WERI-Rb-1 (cell line): ENCODE data around the gene CCS.

ENCODE experiments used
- DNase-seq: peaks from one replicate; pipeline ENCODE4 v3.0.0-alpha.2; 2020
- H3K27ac ChIP-seq: fragments of 250-450 bp; sonication (Bioruptor Pico); 2 replicates; pipeline ENCODE4 v1.5.1; 2020; ENCODE audit warnings: mild to moderate bottlenecking, moderate library complexity
- H3K27me3 ChIP-seq: fragments of 250-450 bp; sonication (Bioruptor Pico); 2 replicates; pipeline ENCODE4 v1.5.1; 2021; ENCODE audit warnings: mild to moderate bottlenecking, low read depth, moderate library complexity; ENCODE audit not compliant: insufficient read depth, severe bottlenecking
- H3K36me3 ChIP-seq: fragments of 250-450 bp; sonication (Bioruptor Pico); 2 replicates; pipeline ENCODE4 v1.5.1; 2020; ENCODE audit warnings: mild to moderate bottlenecking, moderate library complexity
- H3K4me3 ChIP-seq: 2 replicates; pipeline ENCODE4 v1.5.1; 2011; ENCODE audit warnings: low read depth, mild to moderate bottlenecking, control low read depth, low read length
- H3K9me3 ChIP-seq: fragments of 250-450 bp; sonication (Bioruptor Pico); 2 replicates; pipeline ENCODE4 v1.5.1; 2021; ENCODE audit warnings: mild to moderate bottlenecking, moderate library complexity; ENCODE audit not compliant: severe bottlenecking
- TF ChIP-seq, protein P1 (sequence below): IDR thresholded peaks from 2 replicates; pipeline ENCODE4 v1.5.1; 2011; ENCODE audit warnings: low read depth, mild to moderate bottlenecking, control low read depth, inconsistent platforms, low read length

Gene CCS

DNA sequence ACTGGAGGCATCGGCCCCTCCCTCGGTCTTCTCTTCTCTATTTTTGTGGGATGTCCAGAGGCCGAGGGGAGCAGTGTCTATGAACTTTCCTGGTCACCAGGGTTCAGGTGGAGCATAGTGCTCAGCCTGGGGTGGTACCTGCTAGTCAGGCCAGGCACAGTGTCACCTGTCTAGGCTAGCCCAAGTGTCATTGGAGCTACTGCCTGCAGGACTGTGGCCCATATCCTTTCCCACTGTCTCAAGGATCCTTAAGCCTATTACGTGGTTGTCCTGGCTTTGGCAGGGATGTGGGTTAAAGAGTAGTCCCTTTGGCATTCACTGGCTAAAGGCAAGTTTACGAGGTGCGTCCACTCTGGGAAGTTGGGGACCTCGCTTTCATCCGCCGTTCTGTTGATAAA, 32.8 kb downstream of the CCS start:
- no peak for DNase-seq
- no peaks in the 10 kb centered on the region for H3K9me3 ChIP-seq
- H3K27ac ChIP-seq, result no peak overlapping the region
- H3K4me3 ChIP-seq, result no peak overlapping the region
- H3K27me3 ChIP-seq, result no peaks in the 10 kb centered on the region
- TF ChIP-seq, protein P1, sequence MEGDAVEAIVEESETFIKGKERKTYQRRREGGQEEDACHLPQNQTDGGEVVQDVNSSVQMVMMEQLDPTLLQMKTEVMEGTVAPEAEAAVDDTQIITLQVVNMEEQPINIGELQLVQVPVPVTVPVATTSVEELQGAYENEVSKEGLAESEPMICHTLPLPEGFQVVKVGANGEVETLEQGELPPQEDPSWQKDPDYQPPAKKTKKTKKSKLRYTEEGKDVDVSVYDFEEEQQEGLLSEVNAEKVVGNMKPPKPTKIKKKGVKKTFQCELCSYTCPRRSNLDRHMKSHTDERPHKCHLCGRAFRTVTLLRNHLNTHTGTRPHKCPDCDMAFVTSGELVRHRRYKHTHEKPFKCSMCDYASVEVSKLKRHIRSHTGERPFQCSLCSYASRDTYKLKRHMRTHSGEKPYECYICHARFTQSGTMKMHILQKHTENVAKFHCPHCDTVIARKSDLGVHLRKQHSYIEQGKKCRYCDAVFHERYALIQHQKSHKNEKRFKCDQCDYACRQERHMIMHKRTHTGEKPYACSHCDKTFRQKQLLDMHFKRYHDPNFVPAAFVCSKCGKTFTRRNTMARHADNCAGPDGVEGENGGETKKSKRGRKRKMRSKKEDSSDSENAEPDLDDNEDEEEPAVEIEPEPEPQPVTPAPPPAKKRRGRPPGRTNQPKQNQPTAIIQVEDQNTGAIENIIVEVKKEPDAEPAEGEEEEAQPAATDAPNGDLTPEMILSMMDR, result no peak
- H3K36me3 ChIP-seq, result peaks cover 100% of the 10 kb centered on the region

DNA sequence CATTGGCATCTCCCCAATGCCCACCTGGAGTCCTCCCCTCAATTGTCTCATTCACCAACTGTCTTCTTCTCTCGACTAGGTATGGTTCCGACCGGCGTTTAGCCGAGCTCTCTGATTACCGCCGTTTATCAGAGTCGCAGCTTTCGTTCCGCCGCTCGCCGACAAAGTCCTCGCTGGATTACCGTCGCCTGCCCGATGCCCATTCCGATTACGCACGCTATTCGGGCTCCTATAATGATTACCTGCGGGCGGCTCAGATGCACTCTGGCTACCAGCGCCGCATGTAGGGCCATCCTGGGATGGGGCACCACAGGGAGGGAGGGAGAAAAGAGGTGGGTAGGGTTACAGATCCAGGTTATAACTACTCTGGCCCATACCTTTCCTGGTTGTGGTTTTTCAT, 33.4 kb downstream of the CCS start:
- H3K9me3 ChIP-seq, result no peaks in the 10 kb centered on the region

GRCh38 chr11:66626926-66627325, 33.9 kb downstream of the CCS start:
- Histone ChIP-seq H3K27me3 (no peaks in the 10 kb centered on the region), H3K36me3 (peaks cover 99% of the 10 kb centered on the region), H3K4me3 (no peak overlapping the region), H3K27ac (no peak overlapping the region), H3K9me3 (no peaks in the 10 kb centered on the region)
- no peak for DNase-seq
- TF ChIP-seq, protein P1, result no peak

More for the DNA sequence above, 33.4 kb downstream of the CCS start:
- Histone ChIP-seq H3K27ac (no peak overlapping the region), H3K4me3 (no peak overlapping the region), H3K36me3 (peaks cover 99% of the 10 kb centered on the region), H3K27me3 (no peaks in the 10 kb centered on the region)
- TF ChIP-seq, protein P1, result no peak
- no peak for DNase-seq

DNA sequence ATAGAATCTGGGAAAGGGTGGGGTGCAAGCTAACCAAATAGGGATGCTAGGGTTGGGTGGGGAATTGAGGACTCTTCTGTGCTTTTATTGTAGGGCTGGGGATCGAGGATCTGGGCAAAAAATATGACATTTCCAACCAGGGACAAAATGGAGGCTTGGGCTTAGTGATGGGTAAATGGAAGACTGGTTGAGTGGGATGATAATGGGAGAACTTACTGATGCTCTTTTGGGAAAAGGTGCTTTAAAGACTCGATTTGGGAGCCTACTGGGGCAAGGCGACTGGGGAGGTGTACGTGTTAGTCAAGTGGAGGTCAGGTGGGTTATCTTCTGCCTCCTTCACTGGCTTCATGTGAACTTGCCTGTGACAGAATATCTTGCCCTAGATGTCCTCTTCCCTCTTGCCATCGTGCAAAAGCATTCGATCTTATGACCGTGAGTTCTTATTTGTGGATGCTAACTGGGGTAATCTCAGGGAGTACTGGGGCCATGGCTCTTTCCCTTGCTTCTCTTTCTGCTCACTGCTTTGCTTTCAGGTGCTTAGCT, 35.1 kb downstream of the CCS start:
- H3K27me3 ChIP-seq, result no peaks in the 10 kb centered on the region
- H3K9me3 ChIP-seq, result no peaks in the 10 kb centered on the region
- no peak overlapping the region for H3K27ac ChIP-seq
- no peak overlapping the region for H3K4me3 ChIP-seq
- TF ChIP-seq, protein P1, result no peak
- H3K36me3 ChIP-seq, result peaks cover 99% of the 10 kb centered on the region
- no peak for DNase-seq

GRCh38 chr11:66629356-66629755, 36.4 kb downstream of the CCS start:
- no peak for DNase-seq
- H3K27me3 ChIP-seq, result no peaks in the 10 kb centered on the region
- H3K27ac ChIP-seq, result no peak overlapping the region
- TF ChIP-seq, protein P1, result no peak
- peaks cover 99% of the 10 kb centered on the region for H3K36me3 ChIP-seq
- H3K9me3 ChIP-seq, result no peaks in the 10 kb centered on the region
- no peak overlapping the region for H3K4me3 ChIP-seq

DNA sequence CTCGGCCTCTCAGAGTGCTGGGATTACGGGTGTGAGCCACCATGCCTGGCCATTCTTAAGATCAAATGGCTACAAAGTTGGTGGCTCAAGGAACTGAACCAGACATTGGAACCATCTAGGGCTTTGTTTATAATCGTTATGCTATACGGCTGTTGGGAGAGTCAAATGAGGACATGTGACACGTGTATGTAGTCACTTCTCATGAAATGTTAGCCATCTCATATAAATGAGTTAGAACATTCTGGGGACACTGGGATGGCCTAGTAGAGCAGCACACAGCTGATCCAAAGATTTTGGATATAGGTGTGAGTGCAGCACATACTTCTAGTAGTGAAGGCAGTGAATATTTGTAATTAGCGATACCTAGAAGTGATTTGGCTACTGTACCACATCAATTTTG, 38.9 kb downstream of the CCS start:
- no peaks in the 10 kb centered on the region for H3K27me3 ChIP-seq
- DNase-seq, result no peak
- H3K4me3 ChIP-seq, result no peak overlapping the region

More for the DNA sequence above, 38.9 kb downstream of the CCS start:
- H3K27ac ChIP-seq, result no peak overlapping the region
- H3K36me3 ChIP-seq, result peaks cover 85% of the 10 kb centered on the region
- no peaks in the 10 kb centered on the region for H3K9me3 ChIP-seq
- TF ChIP-seq, protein P1, result no peak
